NB4 (cell line): ENCODE measurements around the gene DLG2.

ENCODE experiments used
- MYC ChIP-seq: IDR thresholded peaks from 2 replicates; pipeline ENCODE4 v1.6.1; 2011; ENCODE audit warnings: low read depth, low read length
- POLR2A ChIP-seq: IDR thresholded peaks from 2 replicates; pipeline ENCODE4 v1.6.1; 2011; ENCODE audit warnings: mild to moderate bottlenecking; ENCODE audit not compliant: insufficient read length; ENCODE audit errors: extremely low read depth
- TF ChIP-seq, protein P1 (sequence below): IDR thresholded peaks from one replicate; pipeline ENCODE4 v1.5.1; 2012; ENCODE audit warnings: low read depth, low read length
- TF ChIP-seq, protein P2 (sequence below): IDR thresholded peaks from 2 replicates; pipeline ENCODE4 v1.6.1; 2011; ENCODE audit warnings: low read depth, low read length

DNA sequence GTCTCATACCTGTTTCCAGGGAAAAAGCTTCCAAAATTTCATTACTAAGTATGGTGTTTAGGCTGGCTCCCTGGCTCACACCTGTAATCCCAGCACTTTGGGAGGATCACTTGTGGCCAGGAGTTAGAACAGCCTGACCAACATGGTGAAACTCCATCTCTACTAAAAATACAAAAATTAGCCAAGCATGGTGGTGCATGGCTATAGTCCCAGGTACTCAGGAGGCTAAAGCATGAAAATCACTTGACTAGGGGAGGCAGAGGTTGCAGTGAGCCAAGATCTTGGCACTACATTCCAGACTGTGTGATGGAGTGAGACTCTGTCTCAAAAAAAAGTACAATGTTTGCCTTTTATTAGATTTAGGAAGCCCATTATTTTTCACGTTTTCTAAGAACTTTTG, 2009.5 kb downstream of the DLG2 start:
- TF ChIP-seq, protein P1, sequence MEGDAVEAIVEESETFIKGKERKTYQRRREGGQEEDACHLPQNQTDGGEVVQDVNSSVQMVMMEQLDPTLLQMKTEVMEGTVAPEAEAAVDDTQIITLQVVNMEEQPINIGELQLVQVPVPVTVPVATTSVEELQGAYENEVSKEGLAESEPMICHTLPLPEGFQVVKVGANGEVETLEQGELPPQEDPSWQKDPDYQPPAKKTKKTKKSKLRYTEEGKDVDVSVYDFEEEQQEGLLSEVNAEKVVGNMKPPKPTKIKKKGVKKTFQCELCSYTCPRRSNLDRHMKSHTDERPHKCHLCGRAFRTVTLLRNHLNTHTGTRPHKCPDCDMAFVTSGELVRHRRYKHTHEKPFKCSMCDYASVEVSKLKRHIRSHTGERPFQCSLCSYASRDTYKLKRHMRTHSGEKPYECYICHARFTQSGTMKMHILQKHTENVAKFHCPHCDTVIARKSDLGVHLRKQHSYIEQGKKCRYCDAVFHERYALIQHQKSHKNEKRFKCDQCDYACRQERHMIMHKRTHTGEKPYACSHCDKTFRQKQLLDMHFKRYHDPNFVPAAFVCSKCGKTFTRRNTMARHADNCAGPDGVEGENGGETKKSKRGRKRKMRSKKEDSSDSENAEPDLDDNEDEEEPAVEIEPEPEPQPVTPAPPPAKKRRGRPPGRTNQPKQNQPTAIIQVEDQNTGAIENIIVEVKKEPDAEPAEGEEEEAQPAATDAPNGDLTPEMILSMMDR: no peak
- TF ChIP-seq POLR2A (no peak), MYC (no peak)
- TF ChIP-seq, protein P2, sequence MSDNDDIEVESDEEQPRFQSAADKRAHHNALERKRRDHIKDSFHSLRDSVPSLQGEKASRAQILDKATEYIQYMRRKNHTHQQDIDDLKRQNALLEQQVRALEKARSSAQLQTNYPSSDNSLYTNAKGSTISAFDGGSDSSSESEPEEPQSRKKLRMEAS: no peak
